HepG2 (cell line): Measurements from ENCODE around the gene REST. TPM values are rescaled to one million over a fixed set of nuclear protein-coding genes. Genes with fewer than 3 reads are reported as not detected.

Source experiments
- AGO2 ChIP-seq: fragments of 200-400 bp; formaldehyde crosslinking; optimal IDR thresholded peaks from 2 replicates; pipeline ENCODE3; 2017; ENCODE audit warnings: mild to moderate bottlenecking, low read depth, low read length, moderate library complexity
- AHR ChIP-seq: IDR thresholded peaks from 2 replicates; pipeline ENCODE4 v1.6.1; 2018; ENCODE audit warnings: missing genetic modification reagents, missing compliant biosample characterization
- ARID2 ChIP-seq: sonication (generic); formaldehyde crosslinking; IDR thresholded peaks from 2 replicates; pipeline ENCODE4 v1.8.1; 2022; ENCODE audit warnings: mild to moderate bottlenecking, missing genetic modification reagents, borderline replicate concordance
- ATRX ChIP-seq: sonication (generic); formaldehyde crosslinking; IDR thresholded peaks from 2 replicates; pipeline ENCODE4 v1.4.0; 2020; ENCODE audit warnings: missing genetic modification reagents, borderline replicate concordance
- EEA1 ChIP-seq: sonication (generic); formaldehyde crosslinking; IDR thresholded peaks from 2 replicates; pipeline ENCODE4 v1.5.1; 2020; ENCODE audit warnings: mild to moderate bottlenecking, missing genetic modification reagents, borderline replicate concordance
- KMT2B ChIP-seq: IDR thresholded peaks from 2 replicates; pipeline ENCODE4 v1.6.1; 2016; ENCODE audit warnings: missing genetic modification reagents, missing compliant biosample characterization
- MED13 ChIP-seq: sonication (generic); formaldehyde crosslinking; IDR thresholded peaks from 2 replicates; pipeline ENCODE4 v1.5.0; 2020; ENCODE audit warnings: missing genetic modification reagents
- MTF1 ChIP-seq: sonication (generic); formaldehyde crosslinking; IDR thresholded peaks from 2 replicates; pipeline ENCODE4 v1.5.0; 2020; ENCODE audit warnings: missing genetic modification reagents
- MTF2 ChIP-seq: sonication (generic); formaldehyde crosslinking; IDR thresholded peaks from 2 replicates; pipeline ENCODE4 v1.5.0; 2020; ENCODE audit warnings: missing genetic modification reagents, borderline replicate concordance
- MYC ChIP-seq: sonication (generic); formaldehyde crosslinking; IDR thresholded peaks from 2 replicates; pipeline ENCODE4 v1.9.0; 2021; ENCODE audit warnings: missing genetic modification reagents, borderline replicate concordance
- MYPOP ChIP-seq: sonication (generic); formaldehyde crosslinking; IDR thresholded peaks from 2 replicates; pipeline ENCODE4 v1.8.1; 2023; ENCODE audit warnings: mild to moderate bottlenecking, moderate library complexity, missing genetic modification reagents
- ONECUT2 ChIP-seq: sonication (generic); formaldehyde crosslinking; IDR thresholded peaks from 2 replicates; pipeline ENCODE4 v1.4.0; 2020; ENCODE audit warnings: missing genetic modification reagents
- PLRG1 ChIP-seq: fragments of 450-650 bp; conservative IDR thresholded peaks from 2 replicates; pipeline ENCODE4 v1.6.1; 2016
- POGZ ChIP-seq: sonication (generic); formaldehyde crosslinking; IDR thresholded peaks from 2 replicates; pipeline ENCODE4 v1.4.0; 2020; ENCODE audit warnings: mild to moderate bottlenecking, missing genetic modification reagents
- RNF2 ChIP-seq: fragments of 450-650 bp; conservative IDR thresholded peaks from 2 replicates; pipeline ENCODE4 v1.6.1; 2016; ENCODE audit warnings: low read depth
- SNAI1 ChIP-seq: sonication (generic); formaldehyde crosslinking; IDR thresholded peaks from 2 replicates; pipeline ENCODE4 v1.5.0; 2020; ENCODE audit warnings: mild to moderate bottlenecking, missing genetic modification reagents, borderline replicate concordance
- TFAP4 ChIP-seq: sonication (generic); IDR thresholded peaks from 2 replicates; pipeline ENCODE4 v1.6.1; 2016; ENCODE audit warnings: low read depth, borderline replicate concordance
- TSC22D2 ChIP-seq: sonication (generic); formaldehyde crosslinking; IDR thresholded peaks from 2 replicates; pipeline ENCODE4 v1.5.1; 2020; ENCODE audit warnings: missing genetic modification reagents, mild to moderate bottlenecking, borderline replicate concordance
- ZBTB3 ChIP-seq: sonication (generic); formaldehyde crosslinking; IDR thresholded peaks from 2 replicates; pipeline ENCODE4 v1.4.0; 2020; ENCODE audit warnings: low read depth, mild to moderate bottlenecking, moderate library complexity, missing genetic modification reagents, borderline replicate concordance
- ZEB1 ChIP-seq: IDR thresholded peaks from 2 replicates; pipeline ENCODE4 v1.6.1; 2012; ENCODE audit warnings: mild to moderate bottlenecking, low read depth, inconsistent platforms; ENCODE audit not compliant: insufficient replicate concordance
- ZIK1 ChIP-seq: sonication (generic); formaldehyde crosslinking; IDR thresholded peaks from 2 replicates; pipeline ENCODE4 v1.5.0; 2020; ENCODE audit warnings: mild to moderate bottlenecking, low read depth, missing genetic modification reagents, borderline replicate concordance
- ZNF232 ChIP-seq: sonication (generic); formaldehyde crosslinking; IDR thresholded peaks from 2 replicates; pipeline ENCODE4 v1.4.0; 2020; ENCODE audit warnings: missing genetic modification reagents, borderline replicate concordance
- ZNF30 ChIP-seq: sonication (generic); formaldehyde crosslinking; IDR thresholded peaks from 2 replicates; pipeline ENCODE4 v1.5.0; 2020; ENCODE audit warnings: mild to moderate bottlenecking, missing genetic modification reagents
- ZNF337 ChIP-seq: sonication (generic); formaldehyde crosslinking; IDR thresholded peaks from 2 replicates; pipeline ENCODE4 v1.5.1; 2020; ENCODE audit warnings: missing genetic modification reagents, low read depth, mild to moderate bottlenecking, borderline replicate concordance
- ZNF605 ChIP-seq: sonication (generic); formaldehyde crosslinking; IDR thresholded peaks from 2 replicates; pipeline ENCODE4 v1.8.0; 2022; ENCODE audit warnings: mild to moderate bottlenecking, missing genetic modification reagents
- ZNF850 ChIP-seq: sonication (generic); formaldehyde crosslinking; conservative IDR thresholded peaks from 2 replicates; pipeline ENCODE4 v1.9.0; 2021; ENCODE audit warnings: mild to moderate bottlenecking, missing genetic modification reagents
- polyA plus RNA-seq, 8 experiments: library from polyadenylated mRNA; depleted of rRNA in 3 of 8; stranded (reverse) in 7 of 8; unstranded in 1 of 8; fragments of >200 nt; fragmentation: Illumina TruSeq in 4 of 8; extraction: Trizol in 4 of 8; gene quantifications; 2 replicates each; pipeline versions ENCODE4 v1.2.1 to v1.2.3, GENCODE V29; 2011 to 2016; ENCODE audit warnings: low read depth in 4 of 8, missing spikeins in 1 of 8, mixed read lengths in 1 of 8; ENCODE audit not compliant: insufficient read depth in 1 of 8
- total RNA-seq, 5 experiments: library from RNA; depleted of rRNA; stranded (reverse); fragments of >200 nt; fragmentation: Illumina TruSeq; extraction: Trizol; gene quantifications; 2 replicates each; pipeline ENCODE4 v1.2.3, GENCODE V29; 2016; ENCODE audit warnings: low read depth in 1 of 5
- TF ChIP-seq, protein P1 (sequence below): sonication (generic); formaldehyde crosslinking; IDR thresholded peaks from 2 replicates; pipeline ENCODE4 v1.9.0; 2022; ENCODE audit warnings: missing genetic modification reagents, mild to moderate bottlenecking, borderline replicate concordance
- TF ChIP-seq, protein P2 (sequence below): sonication (generic); formaldehyde crosslinking; IDR thresholded peaks from 2 replicates; pipeline ENCODE4 v1.4.0; 2020; ENCODE audit warnings: missing genetic modification reagents, low read depth, mild to moderate bottlenecking, borderline replicate concordance

Gene REST
- total and polyA plus RNA-seq, 2 of the 13 experiments (the other 11 are each of a cell fraction or from before 2014, with no cell fraction given), result 12.7 to 22.4 TPM

- TF ChIP-seq ZNF30 (CRISPR knock-in tag) (0 out of 2 replicates have a peak, but pooled peaks have one; percentile 13), ZIK1 (CRISPR knock-in tag) (no peak), MTF1 (CRISPR knock-in tag) (no peak), EEA1 (CRISPR knock-in tag) (peak; percentile 40; the same call in 1 of the 2 replicates), ZNF337 (0 out of 2 replicates have a peak, but pooled peaks have one; percentile 33), ONECUT2 (no peak), RNF2 (no peak), POGZ (CRISPR knock-in tag) (no peak; the same call in 1 of the 2 replicates), ZBTB3 (CRISPR knock-in tag) (0 out of 2 replicates have a peak, but pooled peaks have one; percentile 65), ZNF850 (CRISPR knock-in tag) (no peak), MYPOP (CRISPR knock-in tag) (peak; percentile 94), TFAP4 (peak; percentile 48; the same call in 1 of the 2 replicates), KMT2B (CRISPR knock-in tag) (peak; percentile 7; the same call in 1 of the 2 replicates), SNAI1 (CRISPR knock-in tag) (peak; percentile 16; the same call in 1 of the 2 replicates), MYC (CRISPR knock-in tag) (no peak), MED13 (CRISPR knock-in tag) (no peak), TSC22D2 (CRISPR knock-in tag) (no peak), AHR (CRISPR knock-in tag) (no peak), PLRG1 (no peak), ATRX (CRISPR knock-in tag) (no peak), MTF2 (CRISPR knock-in tag) (no peak), ZNF605 (peak; percentile 5; the same call in 1 of the 2 replicates), ZNF232 (CRISPR knock-in tag) (0 out of 2 replicates have a peak, but pooled peaks have one; percentile 9), ARID2 (CRISPR knock-in tag) (0 out of 2 replicates have a peak, but pooled peaks have one; percentile 5), AGO2 (peak; percentile 75), ZEB1 (peak; percentile 81)
- TF ChIP-seq, protein P1, sequence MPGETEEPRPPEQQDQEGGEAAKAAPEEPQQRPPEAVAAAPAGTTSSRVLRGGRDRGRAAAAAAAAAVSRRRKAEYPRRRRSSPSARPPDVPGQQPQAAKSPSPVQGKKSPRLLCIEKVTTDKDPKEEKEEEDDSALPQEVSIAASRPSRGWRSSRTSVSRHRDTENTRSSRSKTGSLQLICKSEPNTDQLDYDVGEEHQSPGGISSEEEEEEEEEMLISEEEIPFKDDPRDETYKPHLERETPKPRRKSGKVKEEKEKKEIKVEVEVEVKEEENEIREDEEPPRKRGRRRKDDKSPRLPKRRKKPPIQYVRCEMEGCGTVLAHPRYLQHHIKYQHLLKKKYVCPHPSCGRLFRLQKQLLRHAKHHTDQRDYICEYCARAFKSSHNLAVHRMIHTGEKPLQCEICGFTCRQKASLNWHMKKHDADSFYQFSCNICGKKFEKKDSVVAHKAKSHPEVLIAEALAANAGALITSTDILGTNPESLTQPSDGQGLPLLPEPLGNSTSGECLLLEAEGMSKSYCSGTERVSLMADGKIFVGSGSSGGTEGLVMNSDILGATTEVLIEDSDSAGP (CRISPR knock-in tag), result no peak
- TF ChIP-seq, protein P2, sequence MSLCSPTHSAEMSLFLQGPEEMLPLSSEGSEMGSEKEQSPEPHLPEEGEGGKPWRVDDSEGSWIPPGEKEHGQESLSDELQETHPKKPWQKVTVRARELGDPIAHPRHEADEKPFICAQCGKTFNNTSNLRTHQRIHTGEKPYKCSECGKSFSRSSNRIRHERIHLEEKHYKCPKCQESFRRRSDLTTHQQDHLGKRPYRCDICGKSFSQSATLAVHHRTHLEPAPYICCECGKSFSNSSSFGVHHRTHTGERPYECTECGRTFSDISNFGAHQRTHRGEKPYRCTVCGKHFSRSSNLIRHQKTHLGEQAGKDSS (CRISPR knock-in tag), result no peak
These were observed 69.2 kb downstream of the REST start (continued) for GRCh38 chr4:56976837-56977320.
